Activated CD8-positive, alpha-beta memory T cell treated with anti-CD3 and anti-CD28 coated beads for 4 hours (primary cell): Measurements from ENCODE around the gene ST3GAL4.

Experiments
- DNase-seq, 2 donors: peaks; one replicate each; pipeline ENCODE4 v3.0.0-alpha.2; 2020; ENCODE audit warnings: low read depth in 2 of 2

The ST3GAL4 gene

DNA sequence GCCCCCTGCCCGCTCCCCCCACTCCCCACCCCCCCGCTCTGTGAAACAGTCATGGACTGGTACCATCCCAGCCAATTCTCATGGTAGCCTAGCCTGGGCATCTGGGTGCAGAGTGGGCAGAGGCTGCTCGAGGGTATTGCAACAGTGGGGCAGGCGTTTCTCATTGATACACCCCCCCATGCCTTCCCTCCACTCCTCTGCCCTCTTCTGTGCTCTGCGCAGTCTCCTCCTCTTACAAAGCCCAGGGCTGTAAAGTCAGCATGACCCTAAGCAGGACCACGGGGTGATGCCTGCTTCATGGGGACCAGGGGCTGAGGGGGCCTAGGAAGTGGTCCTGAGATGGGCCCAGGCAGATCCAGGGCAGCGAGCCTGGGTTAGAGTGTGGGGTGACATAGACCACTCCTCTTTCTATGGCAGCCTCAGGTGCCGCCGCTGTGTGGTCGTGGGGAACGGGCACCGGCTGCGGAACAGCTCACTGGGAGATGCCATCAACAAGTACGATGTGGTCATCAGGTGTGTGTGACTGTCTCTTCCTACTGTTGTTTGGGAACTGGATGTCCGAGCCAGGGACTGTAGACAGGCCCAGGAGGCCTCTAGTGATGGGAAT is 52.3 kb downstream of the ST3GAL4 start:
- DNase-seq: no peak

DNA sequence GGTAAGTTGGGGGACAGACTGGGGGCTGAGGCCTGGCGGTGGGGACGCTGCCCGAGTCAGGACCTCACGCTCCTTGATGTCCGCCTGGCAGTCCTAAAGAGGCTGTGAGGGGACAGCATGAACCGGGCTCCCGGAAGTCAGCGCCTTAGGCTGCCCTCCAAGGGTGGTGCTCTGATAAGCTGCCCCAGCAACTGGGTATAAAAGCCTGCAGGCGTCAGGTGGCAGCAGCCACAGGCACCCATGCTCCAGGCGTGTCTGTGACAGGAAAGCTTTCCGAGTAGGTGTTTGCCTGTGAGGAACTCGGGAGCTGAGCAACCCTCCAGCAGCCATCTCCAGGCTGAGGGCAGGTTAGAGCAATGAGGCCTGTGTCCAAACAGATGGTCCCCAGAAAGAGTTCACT is 53.0 kb downstream of the ST3GAL4 start:
- no peak for DNase-seq

DNA sequence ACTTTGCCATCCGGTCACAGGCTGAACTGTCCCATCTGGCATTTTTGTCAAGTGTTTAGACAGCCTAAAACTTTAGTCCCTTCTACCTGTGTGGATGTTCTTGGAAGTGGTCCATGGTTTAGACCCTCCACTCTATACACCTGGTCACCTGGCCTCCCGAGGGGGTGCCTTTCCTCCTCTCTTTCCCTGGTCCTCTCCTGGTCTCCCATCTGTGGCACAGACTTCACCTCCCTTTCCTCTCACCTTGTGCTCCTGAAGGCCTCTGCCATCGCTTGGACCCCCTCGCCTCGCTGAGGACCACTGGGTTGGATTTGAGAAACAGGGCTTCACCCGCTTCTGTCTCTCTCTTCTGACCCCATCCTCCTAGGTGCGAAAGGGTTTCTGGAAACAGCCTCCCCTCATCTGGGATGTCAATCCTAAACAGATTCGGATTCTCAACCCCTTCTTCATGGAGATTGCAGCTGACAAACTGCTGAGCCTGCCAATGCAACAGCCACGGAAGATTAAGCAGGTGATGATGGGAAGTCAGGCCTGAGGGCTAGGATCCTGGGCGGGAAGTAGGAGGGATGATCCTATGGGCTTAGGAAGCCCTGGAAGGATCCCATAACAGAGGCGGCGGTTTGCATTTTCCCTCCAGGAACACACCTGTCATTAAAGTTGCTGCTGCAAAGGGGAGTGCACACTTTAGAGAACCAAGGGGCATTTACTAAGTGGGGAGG is 53.6 kb downstream of the ST3GAL4 start:
- no peak for DNase-seq

DNA sequence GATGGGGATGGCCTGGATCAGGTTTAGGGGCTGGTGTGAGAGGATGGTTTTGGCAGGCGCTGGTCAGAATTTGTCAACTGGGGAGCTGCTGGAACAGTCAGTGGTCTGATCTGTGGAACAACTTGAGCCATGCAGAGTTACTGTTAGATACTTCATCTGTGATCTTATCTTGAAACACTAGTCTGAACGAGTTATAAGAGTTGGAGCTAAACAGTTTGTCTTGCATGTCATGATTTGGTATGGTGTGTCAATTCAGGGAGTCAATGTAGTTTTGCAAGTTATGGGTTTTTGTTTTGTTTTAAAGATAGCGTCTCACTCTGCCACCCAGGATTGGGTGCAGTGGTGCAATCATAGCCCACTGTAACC is 54.1 kb downstream of the ST3GAL4 start:
- DNase-seq: no peak

DNA sequence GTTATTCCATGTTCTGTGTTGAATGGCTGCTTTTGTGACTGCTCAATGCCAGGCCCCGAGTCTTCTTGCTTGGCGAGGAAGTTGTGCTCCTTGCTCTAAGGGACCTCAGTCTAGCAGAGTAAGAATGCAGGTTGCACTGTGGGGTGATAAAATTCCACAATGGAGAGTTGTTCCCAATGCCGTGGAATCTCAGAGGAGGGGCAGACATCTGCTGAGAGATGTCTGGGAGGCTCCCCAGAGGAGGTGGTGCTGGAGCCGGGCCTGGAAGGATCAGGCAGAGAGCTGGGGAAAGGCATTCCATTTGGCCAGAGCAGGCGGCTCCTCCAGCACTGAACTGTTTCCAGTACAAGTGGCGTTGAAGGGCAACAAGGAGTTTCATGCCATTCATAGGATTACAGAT is 55.2 kb downstream of the ST3GAL4 start:
- no peak for DNase-seq

DNA sequence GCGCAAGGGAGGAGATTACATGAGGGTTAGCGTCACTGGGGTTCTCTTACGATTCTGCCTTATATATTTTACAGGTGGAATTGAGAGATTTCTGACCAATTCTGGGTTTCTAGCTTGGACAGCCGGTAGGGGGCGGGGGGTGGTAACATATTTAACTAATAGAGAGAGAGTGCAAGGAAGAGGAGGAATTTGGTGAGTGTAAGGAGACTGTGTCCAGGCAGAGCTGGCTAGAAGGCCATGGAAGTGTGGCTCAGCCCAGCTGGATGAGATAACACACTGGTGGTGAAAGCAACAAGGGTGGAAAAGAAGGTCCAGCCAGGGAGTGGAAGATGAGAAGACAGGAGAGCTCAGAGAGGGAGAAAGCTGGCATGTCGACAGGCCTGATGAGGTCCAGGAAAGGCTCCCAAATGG is 56.5 kb downstream of the ST3GAL4 start:
- DNase-seq: no peak

DNA sequence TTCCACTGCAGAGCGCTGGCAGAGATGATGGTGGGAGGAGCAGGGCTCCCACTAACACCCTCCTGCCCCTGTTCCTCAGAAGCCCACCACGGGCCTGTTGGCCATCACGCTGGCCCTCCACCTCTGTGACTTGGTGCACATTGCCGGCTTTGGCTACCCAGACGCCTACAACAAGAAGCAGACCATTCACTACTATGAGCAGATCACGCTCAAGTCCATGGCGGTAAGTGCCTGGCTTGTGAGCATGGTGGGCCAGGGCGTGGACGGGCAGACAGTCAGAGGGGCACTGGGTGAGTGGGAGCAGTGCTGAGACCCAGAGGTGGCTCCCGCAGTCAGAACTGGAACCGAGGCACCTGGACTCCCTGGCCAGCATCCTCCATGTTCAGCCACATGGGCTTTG is 57.9 kb downstream of the ST3GAL4 start:
- no peak for DNase-seq

DNA sequence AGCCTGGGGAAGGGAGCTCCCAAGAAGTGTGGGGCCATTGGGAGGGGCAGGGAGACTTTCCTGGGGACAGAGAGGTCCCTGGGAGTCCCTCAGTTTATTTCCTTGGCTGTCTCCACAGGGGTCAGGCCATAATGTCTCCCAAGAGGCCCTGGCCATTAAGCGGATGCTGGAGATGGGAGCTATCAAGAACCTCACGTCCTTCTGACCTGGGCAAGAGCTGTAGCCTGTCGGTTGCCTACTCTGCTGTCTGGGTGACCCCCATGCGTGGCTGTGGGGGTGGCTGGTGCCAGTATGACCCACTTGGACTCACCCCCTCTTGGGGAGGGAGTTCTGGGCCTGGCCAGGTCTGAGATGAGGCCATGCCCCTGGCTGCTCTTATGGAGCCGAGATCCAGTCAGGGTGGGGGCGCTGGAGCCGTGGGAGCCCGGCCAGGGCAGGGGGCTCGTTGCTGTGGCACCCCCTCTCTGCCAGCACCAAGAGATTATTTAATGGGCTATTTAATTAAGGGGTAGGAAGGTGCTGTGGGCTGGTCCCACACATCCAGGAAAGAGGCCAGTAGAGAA is 58.4 kb downstream of the ST3GAL4 start:
- no peak for DNase-seq

DNA sequence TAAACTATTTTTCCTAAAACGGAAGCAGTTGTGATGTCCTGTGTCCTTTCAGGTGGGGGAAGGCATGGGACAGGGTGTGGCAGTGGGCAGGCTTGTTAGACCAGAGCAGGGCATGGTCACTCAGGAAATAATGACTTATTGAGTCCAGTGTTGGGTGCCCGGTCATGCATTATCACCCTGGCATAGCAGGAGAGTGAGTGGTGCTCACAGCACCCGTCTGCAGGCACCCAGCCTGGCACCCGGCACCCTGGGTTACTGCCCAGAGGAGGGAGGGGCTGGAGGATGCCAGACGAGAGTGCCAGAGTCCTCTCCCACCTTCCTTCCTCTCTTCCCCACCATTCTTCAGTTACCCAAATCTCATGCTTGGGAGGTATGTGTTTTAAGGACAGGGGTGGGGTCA is 59.1 kb downstream of the ST3GAL4 start:
- no peak for DNase-seq

DNA sequence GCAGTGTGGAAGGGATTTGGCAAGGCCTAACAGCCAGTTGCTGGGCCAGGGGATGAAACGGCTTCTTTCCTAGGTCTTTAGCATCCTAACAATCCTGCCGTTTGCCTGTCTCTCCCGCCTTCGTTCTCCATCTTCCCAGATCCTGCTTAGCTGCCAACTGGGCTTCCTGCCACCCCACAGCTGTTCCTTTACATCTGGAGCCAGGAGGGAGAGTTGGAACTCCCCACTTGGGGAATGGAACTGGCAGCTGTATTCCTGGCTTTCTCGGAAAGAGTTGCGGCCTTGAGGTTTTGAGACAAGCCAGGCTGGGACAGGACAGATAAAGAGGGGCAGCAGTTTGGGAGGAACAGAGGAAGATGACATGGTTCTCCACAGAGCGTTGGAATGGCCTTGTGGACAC is 59.6 kb downstream of the ST3GAL4 start:
- DNase-seq: no peak

DNA sequence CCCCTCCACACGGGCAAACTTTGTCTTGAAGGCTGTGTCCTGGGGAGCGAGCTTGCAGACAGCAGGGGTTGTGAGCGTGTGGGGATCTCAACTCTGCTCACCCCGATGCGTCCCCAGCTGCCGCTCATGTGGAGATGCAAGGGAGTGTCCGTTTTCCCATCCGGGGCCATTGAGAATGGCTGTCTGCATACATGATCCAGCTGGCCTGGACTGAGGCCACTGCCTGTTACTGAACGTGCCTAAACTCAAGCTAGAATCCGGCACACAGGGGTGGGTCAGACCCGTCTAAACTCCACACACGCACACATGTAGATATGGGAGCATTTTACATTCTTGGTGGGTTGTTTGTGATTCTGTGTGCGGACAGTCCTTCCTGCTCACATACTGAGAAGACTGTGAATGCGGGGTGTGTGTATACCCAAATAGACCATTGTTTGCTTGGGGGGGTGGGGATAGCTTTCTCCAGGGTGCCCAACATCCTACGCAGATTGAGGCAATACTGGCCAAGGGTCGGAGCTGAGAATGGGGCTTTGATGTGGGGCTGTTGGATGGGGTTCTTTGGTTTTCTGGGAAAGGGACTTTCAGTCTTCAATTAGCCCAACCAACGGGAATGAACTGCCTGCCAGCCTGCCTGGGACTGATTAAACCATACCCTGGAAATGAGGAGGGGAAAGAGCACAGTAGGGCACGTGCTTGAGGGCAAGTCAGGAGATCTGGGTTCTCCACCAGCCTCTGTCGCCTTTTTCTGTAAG is 60.4 kb downstream of the ST3GAL4 start:
- no peak for DNase-seq

DNA sequence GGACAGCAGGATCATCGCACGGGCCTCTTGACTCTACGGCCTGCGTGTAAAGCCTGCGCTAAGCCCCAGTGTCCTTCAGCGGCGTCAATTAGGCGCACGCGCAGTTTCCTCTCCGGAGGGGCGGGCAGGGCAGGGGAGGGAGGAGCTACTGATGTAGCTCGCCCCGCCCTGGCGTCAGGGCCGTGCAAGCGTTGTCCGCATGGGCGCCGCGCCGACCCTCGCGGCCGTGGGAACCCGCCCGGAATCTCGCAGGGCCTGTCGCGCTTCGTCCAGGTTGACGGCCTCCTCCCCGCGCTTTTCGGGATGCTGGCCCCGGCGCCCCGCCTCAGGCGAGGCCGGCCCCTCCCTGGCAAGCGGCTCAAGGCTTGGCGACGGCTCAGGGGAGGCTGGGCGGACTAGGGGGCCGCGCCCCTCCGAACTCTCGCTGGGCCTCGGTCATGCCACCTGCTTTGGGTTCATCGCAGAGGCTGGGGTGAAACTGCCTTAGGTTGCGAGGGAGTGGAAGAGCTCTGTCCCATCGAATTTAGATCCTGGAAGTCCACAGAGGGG is 61.1 kb downstream of the ST3GAL4 start:
- DNase-seq: peak; percentile 45 to 47

DNA sequence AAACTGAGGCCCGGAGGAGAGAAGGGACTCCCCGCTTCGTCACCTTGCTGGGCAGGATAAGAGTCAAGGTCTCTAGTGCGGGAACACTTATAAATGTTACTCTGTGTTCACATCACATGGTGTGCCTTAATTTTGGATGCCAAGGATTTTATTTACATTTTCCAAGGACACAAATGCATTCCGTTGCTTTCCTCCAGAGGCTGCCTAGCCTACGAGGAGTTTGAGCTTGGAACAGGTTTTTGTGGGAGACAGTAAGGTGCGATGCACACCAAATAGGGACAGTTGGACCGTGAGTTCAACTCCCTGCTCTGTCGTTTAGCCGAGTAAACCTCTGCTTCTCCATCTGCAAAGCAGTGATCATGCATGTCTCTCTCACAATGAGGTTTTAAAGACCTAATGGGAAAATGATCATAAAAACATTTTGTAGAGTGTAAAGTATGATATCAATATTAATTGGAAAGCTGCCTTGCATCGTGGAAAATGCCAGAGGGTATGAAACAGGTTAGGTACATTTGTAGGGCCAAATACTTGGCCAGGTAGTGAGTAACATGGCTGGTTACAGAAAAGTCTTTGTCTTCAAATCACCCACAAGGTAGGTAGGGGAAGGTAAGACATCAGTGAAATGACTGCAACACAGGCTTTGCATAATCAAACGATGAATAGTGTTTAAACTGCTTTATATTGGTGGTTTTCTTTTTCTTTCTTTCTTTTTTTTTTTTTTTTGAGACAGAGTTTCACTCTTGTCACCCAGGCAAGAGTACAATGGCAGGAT is 61.8 kb downstream of the ST3GAL4 start:
- no peak for DNase-seq

DNA sequence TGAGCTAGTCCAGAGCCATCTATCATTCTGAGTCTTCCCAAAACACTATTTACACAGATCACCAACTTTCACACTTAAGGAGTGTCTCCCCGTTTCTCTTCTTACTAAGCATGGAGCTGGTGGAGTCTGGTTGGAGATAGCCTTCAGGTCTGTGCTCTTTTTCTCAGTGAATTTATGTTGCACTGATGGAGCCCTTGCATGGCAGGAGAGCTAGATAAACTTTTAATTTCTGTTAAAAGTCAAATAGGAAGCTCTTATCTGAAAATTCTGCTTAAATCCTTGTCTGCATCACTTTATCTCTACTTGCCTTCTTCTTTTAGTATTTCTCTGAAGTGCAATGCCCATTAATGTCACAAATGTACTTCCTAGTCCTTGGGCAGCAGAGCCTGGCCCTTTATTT is 63.4 kb downstream of the ST3GAL4 start:
- DNase-seq: no peak

DNA sequence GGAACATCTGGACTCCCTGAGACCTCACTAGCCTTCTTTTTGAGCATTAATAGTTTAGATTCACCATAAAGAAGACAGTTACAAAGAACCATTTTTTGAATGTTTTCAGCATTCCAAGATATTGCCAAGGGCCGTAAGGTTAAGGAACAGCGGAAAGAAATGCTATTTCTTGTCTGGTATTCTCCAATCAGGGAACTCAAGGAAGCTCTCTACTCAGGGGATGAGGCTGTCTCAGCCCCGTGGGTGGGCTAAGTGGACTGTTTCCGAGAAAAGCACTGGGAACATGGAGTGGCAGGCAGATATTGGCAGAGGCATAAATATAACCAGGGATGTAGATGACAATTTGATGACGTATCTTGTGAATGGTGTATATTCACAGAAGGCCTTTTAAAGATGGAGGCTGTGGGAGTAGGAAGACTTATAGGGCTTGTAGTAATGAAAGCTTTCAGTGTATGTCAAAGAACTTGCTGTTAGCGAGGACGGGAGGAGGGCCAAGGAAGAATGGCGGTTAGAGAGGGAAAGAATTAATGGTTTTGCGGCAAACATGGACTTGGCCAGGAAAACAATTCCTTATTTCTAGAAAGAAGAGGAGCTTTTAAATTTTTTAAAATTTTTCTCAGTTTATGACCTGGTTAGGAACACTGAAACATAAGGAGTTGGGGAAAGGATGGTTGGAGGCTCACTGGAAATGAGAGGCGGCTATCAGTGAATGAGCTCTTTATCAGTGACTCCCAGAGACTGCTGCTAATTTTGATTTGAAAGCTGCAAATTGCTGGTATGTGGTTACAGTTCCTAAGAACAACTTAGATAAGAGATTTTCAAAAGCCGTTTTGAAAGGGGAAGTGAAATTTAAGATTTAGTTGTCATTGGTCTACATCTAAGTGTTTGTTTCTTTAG is 64.6 kb downstream of the ST3GAL4 start:
- no peak for DNase-seq

DNA sequence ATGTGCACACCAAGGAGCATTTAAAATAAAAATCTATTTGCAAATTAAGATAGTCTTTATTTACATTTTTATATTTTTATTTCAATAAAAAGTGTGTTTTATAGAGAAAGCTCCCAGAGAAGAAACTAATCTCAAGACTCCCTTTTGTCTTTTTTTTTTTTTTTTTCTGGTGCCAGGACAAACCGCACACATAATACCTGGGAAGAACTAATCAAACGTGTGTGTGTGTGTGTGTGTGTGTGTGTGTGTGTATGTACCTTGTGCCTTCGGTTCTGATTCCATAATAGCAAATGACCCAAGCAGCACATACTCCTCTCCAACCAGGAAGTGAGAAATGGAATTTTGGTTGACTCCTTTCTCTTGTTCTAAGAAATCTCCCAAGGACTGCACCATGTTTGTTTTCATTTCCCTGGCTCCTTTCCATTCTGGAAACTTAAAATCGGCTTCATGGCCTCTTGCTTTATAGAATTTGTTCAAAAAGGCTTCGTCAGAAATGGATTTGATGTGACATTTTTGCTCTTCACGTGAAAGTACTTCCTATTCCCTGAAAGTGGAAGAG is 65.3 kb downstream of the ST3GAL4 start:
- no peak for DNase-seq

DNA sequence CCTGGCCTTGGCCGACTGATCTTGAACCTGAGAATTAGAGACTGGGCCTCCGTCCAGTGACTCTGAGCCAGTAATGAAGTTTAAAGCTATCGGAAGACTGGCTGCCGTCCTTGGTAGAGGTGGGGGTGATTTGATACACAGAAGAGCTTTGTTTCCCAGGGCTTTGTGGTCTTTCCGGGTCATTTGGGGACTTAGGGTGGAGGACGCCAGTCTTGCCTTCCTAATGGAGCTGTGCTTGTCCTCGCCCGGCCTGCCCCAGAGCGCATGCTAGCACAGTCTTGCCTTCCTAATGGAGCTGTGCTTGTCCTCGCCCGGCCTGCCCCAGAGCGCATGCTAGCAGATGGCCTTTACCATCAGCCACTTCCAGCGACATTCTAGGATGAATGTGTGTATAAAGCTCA is 65.8 kb downstream of the ST3GAL4 start:
- DNase-seq: no peak

DNA sequence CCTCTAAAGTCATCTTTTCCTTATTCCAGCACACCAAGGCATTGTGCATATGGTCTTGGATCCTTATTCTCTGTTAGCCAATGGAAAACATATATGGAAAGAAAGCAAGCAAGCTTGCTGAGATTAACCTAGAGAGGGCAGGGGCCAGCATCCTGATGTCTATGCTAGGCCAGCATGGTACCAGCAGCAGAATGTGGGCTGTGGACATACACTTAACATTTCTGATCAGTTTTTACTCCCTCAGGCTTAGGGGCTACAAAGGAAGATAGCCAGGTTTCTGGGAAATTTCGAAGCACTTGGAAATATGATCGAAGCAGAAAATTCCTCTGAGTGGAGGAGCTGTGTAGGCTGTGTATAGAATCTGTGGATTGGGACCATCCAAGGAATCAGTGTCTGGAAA is 67.0 kb downstream of the ST3GAL4 start:
- DNase-seq: no peak

DNA sequence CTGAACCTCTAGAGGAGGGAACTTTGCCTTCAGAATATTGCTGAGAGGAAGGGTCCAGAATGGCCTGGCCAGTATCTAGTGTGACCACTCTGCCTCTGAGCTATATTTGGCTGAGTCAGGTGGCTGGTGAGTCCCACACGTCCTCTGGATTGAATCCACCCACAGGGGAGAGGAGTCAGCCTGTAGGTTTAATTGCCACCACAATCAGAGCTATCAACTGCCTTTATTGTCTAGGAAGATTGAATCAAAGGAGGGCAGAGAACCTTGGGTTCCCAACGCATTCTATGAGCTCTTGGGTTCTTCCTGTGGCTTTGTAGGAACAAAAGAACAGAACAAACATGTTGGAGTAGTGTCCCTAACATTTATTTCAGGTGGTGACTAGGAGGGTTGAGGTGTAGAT is 67.7 kb downstream of the ST3GAL4 start:
- DNase-seq: no peak

DNA sequence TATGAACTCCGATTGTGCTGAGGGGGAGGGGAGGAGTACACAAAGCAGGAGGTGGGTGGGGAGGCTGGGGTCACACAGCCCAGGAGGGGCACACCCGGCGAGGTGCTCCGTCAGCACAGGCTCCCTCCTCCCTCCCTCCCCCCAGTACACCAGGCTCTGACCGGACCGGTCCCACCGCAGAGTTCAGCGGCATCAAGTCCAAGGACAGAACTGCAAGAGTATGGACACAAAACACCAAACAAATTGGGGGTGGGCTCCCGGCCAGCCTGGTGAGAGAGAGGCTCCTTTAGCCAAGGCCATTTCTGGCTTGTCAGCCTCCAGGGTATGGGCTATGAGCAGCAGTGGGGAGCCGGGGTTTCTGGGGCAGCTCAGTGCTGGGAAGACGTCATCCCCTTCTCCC is 68.3 kb downstream of the ST3GAL4 start:
- no peak for DNase-seq
